K562 (cell line): ENCODE results near the gene RNF151. TPM values are rescaled to one million over a fixed set of nuclear protein-coding genes. Genes with fewer than 3 reads are reported as not detected.

Experiments used
- ATF7 ChIP-seq: fragments of 450-650 bp; IDR thresholded peaks from 2 replicates; pipeline ENCODE4 v1.7.1; 2014; ENCODE audit warnings: mild to moderate bottlenecking, moderate library complexity
- DDX20 ChIP-seq: fragments of 450-650 bp; IDR thresholded peaks from 2 replicates; pipeline ENCODE4 v1.6.1; 2016; ENCODE audit warnings: missing genetic modification characterization, low read depth, mild to moderate bottlenecking, missing compliant biosample characterization, moderate library complexity
- ETV5 ChIP-seq: sonication (generic); formaldehyde crosslinking; IDR thresholded peaks from 2 replicates; pipeline ENCODE4 v1.4.0; 2020; ENCODE audit warnings: low read depth, mild to moderate bottlenecking, missing genetic modification reagents
- GMEB1 ChIP-seq: fragments of 250-450 bp; sonication (Bioruptor Pico); IDR thresholded peaks from 2 replicates; pipeline ENCODE4 v1.4.0; 2020; ENCODE audit warnings: mild to moderate bottlenecking
- HNRNPK ChIP-seq: fragments of 200-400 bp; formaldehyde crosslinking; IDR thresholded peaks from one replicate; pipeline ENCODE4 v1.6.1; 2018; ENCODE audit warnings: mild to moderate bottlenecking, low read depth, low read length; ENCODE audit not compliant: poor library complexity, severe bottlenecking
- MAFF ChIP-seq: IDR thresholded peaks from 2 replicates; pipeline ENCODE4 v1.6.1; 2012; ENCODE audit warnings: low read length, improper control_type of control experiment
- MCM3 ChIP-seq: fragments of 450-650 bp; IDR thresholded peaks from 2 replicates; pipeline ENCODE4 v1.6.1; 2016
- NFRKB ChIP-seq: fragments of 450-650 bp; IDR thresholded peaks from 2 replicates; pipeline ENCODE4 v1.6.1; 2016; ENCODE audit warnings: low read depth
- PHF21A ChIP-seq: fragments of 450-650 bp; IDR thresholded peaks from 2 replicates; pipeline ENCODE4 v1.6.1; 2017; ENCODE audit warnings: low read depth, borderline replicate concordance
- RBM14 ChIP-seq: fragments of 200-400 bp; formaldehyde crosslinking; IDR thresholded peaks from 2 replicates; pipeline ENCODE4 v1.6.1; 2018; ENCODE audit warnings: low read depth, mild to moderate bottlenecking, low read length, moderate library complexity, borderline replicate concordance; ENCODE audit not compliant: insufficient read depth
- SAP30 ChIP-seq: fragments of 200-600 bp; sonication (generic); IDR thresholded peaks from 2 replicates; pipeline ENCODE4 v1.6.1; 2012; ENCODE audit warnings: borderline replicate concordance, low read depth, mild to moderate bottlenecking, moderate library complexity, low read length, control low read depth, inconsistent platforms; ENCODE audit not compliant: insufficient read depth, poor library complexity, severe bottlenecking
- SMC3 ChIP-seq: conservative IDR thresholded peaks from 2 replicates; pipeline ENCODE4 v1.6.1; 2011; ENCODE audit warnings: low read depth, low read length, improper control_type of control experiment; ENCODE audit not compliant: insufficient read depth
- TSC22D4 ChIP-seq: fragments of 450-650 bp; IDR thresholded peaks from 2 replicates; pipeline ENCODE4 v1.6.1; 2016; ENCODE audit warnings: missing genetic modification characterization, missing biosample characterization, control low read depth
- UBTF ChIP-seq, 2 experiments: IDR thresholded peaks; 2 replicates each; pipeline ENCODE4 v1.6.1; 2012; ENCODE audit warnings: improper control_type of control experiment in 2 of 2, low read depth in 2 of 2, low read length in 2 of 2, borderline replicate concordance in 1 of 2
- ZFP1 ChIP-seq: fragments of 450-650 bp; formaldehyde crosslinking; IDR thresholded peaks from 2 replicates; pipeline ENCODE4 v1.4.0; 2020; ENCODE audit warnings: mild to moderate bottlenecking, mixed read lengths
- ZFX ChIP-seq: sonication (generic); formaldehyde crosslinking; IDR thresholded peaks from 2 replicates; pipeline ENCODE4 v1.8.0; 2022; ENCODE audit warnings: mild to moderate bottlenecking, missing genetic modification reagents, moderate library complexity
- ZKSCAN8 ChIP-seq: fragments of 200-800 bp; sonication (Bioruptor generic); IDR thresholded peaks from 2 replicates; pipeline ENCODE4 v1.6.1; 2016; ENCODE audit warnings: missing genetic modification characterization, missing compliant biosample characterization
- ZSCAN29 ChIP-seq: fragments of 450-650 bp; IDR thresholded peaks from 2 replicates; pipeline ENCODE4 v1.6.1; 2017
- polyA plus RNA-seq, 8 experiments: library from polyadenylated mRNA; depleted of rRNA in 4 of 8; stranded (reverse) in 5 of 8; unstranded in 3 of 8; fragments of >200 nt; fragmentation: Nextera tagmentation in 2 of 8; fragmentation: Illumina TruSeq in 1 of 8; extraction: Ambion mirVana in 2 of 8; extraction: Trizol in 1 of 8; gene quantifications; 2 replicates each; pipeline versions ENCODE4 v1.2.1 to v1.2.3, GENCODE V29; 2011 to 2014; ENCODE audit warnings: inconsistent platforms in 1 of 8, missing spikeins in 1 of 8
- total RNA-seq, 7 experiments: library from RNA; depleted of rRNA in 6 of 7; stranded (reverse); fragments of >200 nt in 6 of 7; fragmentation: Illumina TruSeq in 2 of 7; extraction: Trizol in 2 of 7; gene quantifications; 2 replicates each; pipeline versions ENCODE4 v1.2.1 to v1.2.3, GENCODE V29; 2011 to 2021; ENCODE audit warnings: low replicate concordance in 1 of 7
- TF ChIP-seq, protein P1 (sequence below): fragments of 250-450 bp; sonication (Bioruptor Pico); IDR thresholded peaks from 2 replicates; pipeline ENCODE4 v1.5.0; 2020; ENCODE audit warnings: mild to moderate bottlenecking, borderline replicate concordance
- TF ChIP-seq, protein P2 (sequence below): sonication (generic); formaldehyde crosslinking; IDR thresholded peaks from 2 replicates; pipeline ENCODE4 v1.9.0; 2022; ENCODE audit warnings: mild to moderate bottlenecking, missing genetic modification reagents
- TF ChIP-seq, protein P3 (sequence below): sonication (generic); formaldehyde crosslinking; IDR thresholded peaks from 2 replicates; pipeline ENCODE4 v1.8.0; 2022; ENCODE audit warnings: mild to moderate bottlenecking, missing genetic modification reagents

Gene RNF151
- total and polyA plus RNA-seq, 9 of the 15 experiments (the other 6 are each of a cell fraction or from before 2014, with no cell fraction given) = not detected

DNA sequence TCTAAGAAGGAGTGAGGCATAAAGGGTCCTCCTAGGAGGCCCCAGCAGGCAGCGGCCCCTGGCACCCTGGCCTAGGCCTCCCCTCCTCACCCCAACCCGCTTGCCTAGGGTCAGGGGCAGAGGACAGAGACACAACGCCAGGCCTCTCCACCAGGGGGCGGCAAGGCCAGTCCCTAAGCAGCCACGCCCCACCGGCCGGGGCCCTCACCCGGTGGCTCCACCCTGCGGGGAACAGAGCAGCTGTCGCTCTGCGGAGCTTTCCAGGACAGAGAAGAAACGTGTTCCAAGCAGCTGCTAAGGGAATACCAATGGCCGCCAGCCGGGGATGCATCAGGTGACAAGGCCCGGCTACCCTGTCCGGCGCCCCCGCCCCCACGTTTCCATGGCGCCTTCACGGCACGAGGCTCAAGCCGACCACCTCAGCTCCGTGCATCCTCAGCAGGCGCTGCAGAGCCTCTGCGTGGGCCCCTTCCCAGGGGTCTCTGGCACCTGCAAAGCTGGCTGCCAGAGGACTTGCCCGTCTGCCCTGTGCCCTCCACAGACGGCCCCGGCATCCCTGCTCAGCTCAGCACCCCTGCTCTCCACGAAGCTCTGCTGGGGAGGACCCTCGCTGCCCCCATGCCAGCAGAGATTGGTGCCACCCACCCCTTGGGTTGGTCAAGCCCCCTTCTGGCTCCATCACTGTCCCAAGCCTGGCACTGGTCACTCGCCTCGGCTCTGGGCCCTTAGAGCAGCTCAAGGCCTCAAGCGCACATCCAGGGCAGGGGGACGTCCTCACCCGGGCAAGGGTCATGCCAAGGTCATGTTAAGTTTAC lies 37.4 kb downstream of the RNF151 start (continued):
- no peak for TF ChIP-seq MAFF
- TF ChIP-seq, protein P1, sequence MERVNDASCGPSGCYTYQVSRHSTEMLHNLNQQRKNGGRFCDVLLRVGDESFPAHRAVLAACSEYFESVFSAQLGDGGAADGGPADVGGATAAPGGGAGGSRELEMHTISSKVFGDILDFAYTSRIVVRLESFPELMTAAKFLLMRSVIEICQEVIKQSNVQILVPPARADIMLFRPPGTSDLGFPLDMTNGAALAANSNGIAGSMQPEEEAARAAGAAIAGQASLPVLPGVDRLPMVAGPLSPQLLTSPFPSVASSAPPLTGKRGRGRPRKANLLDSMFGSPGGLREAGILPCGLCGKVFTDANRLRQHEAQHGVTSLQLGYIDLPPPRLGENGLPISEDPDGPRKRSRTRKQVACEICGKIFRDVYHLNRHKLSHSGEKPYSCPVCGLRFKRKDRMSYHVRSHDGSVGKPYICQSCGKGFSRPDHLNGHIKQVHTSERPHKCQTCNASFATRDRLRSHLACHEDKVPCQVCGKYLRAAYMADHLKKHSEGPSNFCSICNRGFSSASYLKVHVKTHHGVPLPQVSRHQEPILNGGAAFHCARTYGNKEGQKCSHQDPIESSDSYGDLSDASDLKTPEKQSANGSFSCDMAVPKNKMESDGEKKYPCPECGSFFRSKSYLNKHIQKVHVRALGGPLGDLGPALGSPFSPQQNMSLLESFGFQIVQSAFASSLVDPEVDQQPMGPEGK (CRISPR knock-in tag) = no peak
- peak; percentile 69 for TF ChIP-seq ATF7
- TF ChIP-seq GMEB1 (CRISPR knock-in tag) = no peak
- no peak for TF ChIP-seq DDX20 (tag)
- TF ChIP-seq NFRKB = no peak
- no peak for TF ChIP-seq HNRNPK
- TF ChIP-seq ZSCAN29 = no peak
- TF ChIP-seq UBTF (IDR thresholded peaks at IDR 0.05; ENCODE audit: borderline replicate concordance in 1 of 2, low read depth in 2 of 2, low read length in 2 of 2) = peak; percentile 47 to 81; a peak in 2 of 4 replicates
- TF ChIP-seq, protein P2, sequence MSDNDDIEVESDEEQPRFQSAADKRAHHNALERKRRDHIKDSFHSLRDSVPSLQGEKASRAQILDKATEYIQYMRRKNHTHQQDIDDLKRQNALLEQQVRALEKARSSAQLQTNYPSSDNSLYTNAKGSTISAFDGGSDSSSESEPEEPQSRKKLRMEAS = peak; percentile 85
- TF ChIP-seq, protein P3, sequence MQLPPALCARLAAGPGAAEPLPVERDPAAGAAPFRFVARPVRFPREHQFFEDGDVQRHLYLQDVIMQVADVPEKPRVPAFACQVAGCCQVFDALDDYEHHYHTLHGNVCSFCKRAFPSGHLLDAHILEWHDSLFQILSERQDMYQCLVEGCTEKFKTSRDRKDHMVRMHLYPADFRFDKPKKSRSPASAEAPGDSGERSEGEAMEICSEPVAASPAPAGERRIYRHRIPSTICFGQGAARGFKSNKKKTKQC (CRISPR knock-in tag) = peak; percentile 19; the same call in 1 of the 2 replicates
- peak; percentile 60 for TF ChIP-seq SAP30
- no peak for TF ChIP-seq MCM3
- TF ChIP-seq ETV5 (CRISPR knock-in tag) = no peak; the same call in 1 of the 2 replicates
- TF ChIP-seq TSC22D4 (tag) = no peak
- TF ChIP-seq PHF21A = no peak
- TF ChIP-seq SMC3 = peak; percentile 85
- no peak for TF ChIP-seq RBM14
- TF ChIP-seq ZFX (CRISPR knock-in tag) = peak; percentile 55
- no peak for TF ChIP-seq ZFP1
- TF ChIP-seq ZKSCAN8 (CRISPR knock-in tag) = no peak
